Motor neuron (in vitro differentiated cells): ENCODE measurements around the gene TRIM14. TPM values are rescaled to one million over a fixed set of nuclear protein-coding genes. Genes with fewer than 3 reads are reported as not detected.
"Not testable (repeated sequence)": the region's sequence is repeated elsewhere in the genome, so short reads cannot be mapped to it uniquely, and the experiment has no call there.

Experiments
- ATAC-seq, 8 experiments: fragments of 200-7000 bp; cut with Tn5 transposase; replicated peaks in 6 of 8; 2 replicates each; pipeline ENCODE4 v1.8.0; 2021; ENCODE audit warnings: mild to moderate bottlenecking in 8 of 8, moderate library complexity in 8 of 8
- H3K27ac ChIP-seq, 2 donors: fragments of 250-450 bp; sonication (Bioruptor Pico); 2 replicates each; pipeline ENCODE4 v1.9.0; 2021; ENCODE audit warnings: antibody characterized with exemption in 2 of 2, mild to moderate bottlenecking in 2 of 2, moderate library complexity in 1 of 2
- H3K4me1 ChIP-seq, 2 donors: fragments of 250-450 bp; sonication (Bioruptor Pico); replicated peaks in 1 of 2; 2 replicates each; pipeline ENCODE4 v1.6.1; 2021; ENCODE audit warnings: antibody characterized with exemption in 2 of 2, mild to moderate bottlenecking in 2 of 2, moderate library complexity in 1 of 2
- H3K4me3 ChIP-seq, 5 donors: fragments of 250-450 bp; sonication (Bioruptor Pico); 2 replicates each; pipeline ENCODE4 v1.9.0; 2021; ENCODE audit warnings: antibody characterized with exemption in 5 of 5, mild to moderate bottlenecking in 5 of 5, moderate library complexity in 4 of 5
- WGBS, 10 experiments: fragments of 450-650 bp; shearing (Covaris generic); methylation state at CpG; one replicate each; pipeline ENCODE4 v1.0.0; 2022; 5-methylcytosine and 5-hydroxymethylcytosine counted together
- in situ Hi-C, 9 experiments: fragments of 400-800 bp; cut with MboI; loops; one replicate each; pipeline ENCODE4 v1.15.0; 2021; ENCODE audit warnings: low sequenced_read_pairs in 9 of 9, low pct_unique_long_range_greater_than_20kb in 2 of 9; ENCODE audit not compliant: unreplicated experiment in 9 of 9
- total RNA-seq, 8 experiments: library from RNA; unstranded; fragments of 300-600 nt; gene quantifications; 2 replicates each; pipeline versions ENCODE4 v1.2.3 to v1.2.4, GENCODE V29; 2022

The TRIM14 gene
- total RNA-seq, 8 experiments from 2014 or later, result 0.38 to 20.3 (median 1.3) TPM

GRCh38 chr9:98024702-98025101, 94.3 kb downstream of the TRIM14 start:
- Histone ChIP-seq H3K27ac (no peak overlapping the region), H3K4me1 (no peaks in the 10 kb centered on the region), H3K4me3 (no peak overlapping the region)
- 80 to 100% (median 100%) methylated on average over 1 of the region's 1 CpG; no CpG with 5 or more reads in 6 of the 10 experiments for WGBS, 10 experiments
- in situ Hi-C loops, result no loop called here
- peak in 1 of 8 experiments; percentile 2 for ATAC-seq

GRCh38 chr9:98022447-98022846, 96.6 kb downstream of the TRIM14 start:
- WGBS, 10 experiments, result 0 to 100% (median 87%) methylated on average over 1 to 6 of the region's 8 CpGs
- Histone ChIP-seq H3K4me1 (no peaks in the 10 kb centered on the region), H3K4me3 (no peak overlapping the region), H3K27ac (no peak overlapping the region)
- in situ Hi-C loops, result no loop called here
- no peak for ATAC-seq

GRCh38 chr9:98021306-98022040, 97.5 kb downstream of the TRIM14 start:
- Histone ChIP-seq H3K4me1 (no peaks in the 10 kb centered on the region), H3K4me3 (no peak overlapping the region), H3K27ac (no peak overlapping the region)
- 50 to 100% (median 80%) methylated on average over 1 to 5 of the region's 8 CpGs; no CpG with 5 or more reads in 1 of the 10 experiments for WGBS, 10 experiments
- peak in 1 of 8 experiments; percentile 3 for ATAC-seq
- in situ Hi-C loops, result no loop called here

GRCh38 chr9:98020476-98021145, 98.4 kb downstream of the TRIM14 start:
- in situ Hi-C loops, result no loop called here
- Histone ChIP-seq H3K4me1 (no peaks in the 10 kb centered on the region), H3K4me3 (no peak overlapping the region), H3K27ac (no peak overlapping the region)
- 89 to 100% (median 100%) methylated on average over 1 to 4 of the region's 8 CpGs; no CpG with 5 or more reads in 3 of the 10 experiments for WGBS, 10 experiments
- ATAC-seq, result peak in 1 of 8 experiments; percentile 8

- H3K4me3 ChIP-seq, in situ Hi-C loops, H3K27ac ChIP-seq, H3K4me1 ChIP-seq, ATAC-seq: not testable (repeated sequence)
- WGBS, 10 experiments, result 67 to 100% (median 92%) methylated on average over 1 to 4 of the region's 5 CpGs; no CpG with 5 or more reads in 4 of the 10 experiments
These were observed 99.2 kb downstream of the TRIM14 start for GRCh38 chr9:98019869-98020268.

Other genes starting within 250 kb of the TRIM14 start
- 10 to 100 TPM in 4 of 8 experiments, 1 to 10 TPM in 4; 4.3 to 19.5 (median 11.5) TPM for gene TRMO, start 196.7 kb downstream of the TRIM14 start, total RNA-seq
- gene HEMGN, start 181.1 kb downstream of the TRIM14 start, total RNA-seq, result 1 to 10 TPM in 2 of 8 experiments, under 1 TPM in 3, not detected in 3; 0.09 to 1.3 (median 0.24) TPM
- 100 to 1,000 TPM in 2 of 8 experiments, 10 to 100 TPM in 6; 21.1 to 322 (median 44.0) TPM for gene ANP32B, start 135.9 kb downstream of the TRIM14 start, total RNA-seq
- 100 to 1,000 TPM in 2 of 8 experiments, 10 to 100 TPM in 6; 33.8 to 109 (median 65.5) TPM for gene NANS, start 62.5 kb downstream of the TRIM14 start, total RNA-seq
- 1 to 10 TPM in 7 of 8 experiments, under 1 TPM in 1; 0.87 to 3.4 (median 2.0) TPM for gene CORO2A, start 73.4 kb upstream of the TRIM14 start, total RNA-seq
- 10 to 100 TPM in 1 of 8 experiments, 1 to 10 TPM in 6, under 1 TPM in 1; 0.79 to 10.6 (median 2.1) TPM for gene TBC1D2, start 136.4 kb upstream of the TRIM14 start, total RNA-seq